GM19372 (cell line): Measurements from ENCODE around the gene CCDC28A.
A peak's percentile ranks its signal among the peaks of the same experiment; 100 is the strongest.
"Not testable (repeated sequence)": the region's sequence is repeated elsewhere in the genome, so short reads cannot be mapped to it uniquely, and the experiment has no call there.

Experiments
- ATAC-seq: cut with Tn5 transposase; IDR thresholded peaks from one replicate; pipeline ENCODE4 v1.9.1; 2021; ENCODE audit warnings: mild to moderate bottlenecking, low read depth, moderate library complexity; ENCODE audit not compliant: unreplicated experiment

The CCDC28A gene

GRCh38 chr6:138773177-138774091 lies at the start of gene CCDC28A:
Gene CCDC28A (plus strand): TSS chr6:138773769. CDS start chr6:138776121, 2,352 bp downstream.
- ATAC-seq: peak; percentile 90

GRCh38 chr6:138724015-138724414 lies 49.6 kb upstream of the CCDC28A start:
- no peak for ATAC-seq

DNA sequence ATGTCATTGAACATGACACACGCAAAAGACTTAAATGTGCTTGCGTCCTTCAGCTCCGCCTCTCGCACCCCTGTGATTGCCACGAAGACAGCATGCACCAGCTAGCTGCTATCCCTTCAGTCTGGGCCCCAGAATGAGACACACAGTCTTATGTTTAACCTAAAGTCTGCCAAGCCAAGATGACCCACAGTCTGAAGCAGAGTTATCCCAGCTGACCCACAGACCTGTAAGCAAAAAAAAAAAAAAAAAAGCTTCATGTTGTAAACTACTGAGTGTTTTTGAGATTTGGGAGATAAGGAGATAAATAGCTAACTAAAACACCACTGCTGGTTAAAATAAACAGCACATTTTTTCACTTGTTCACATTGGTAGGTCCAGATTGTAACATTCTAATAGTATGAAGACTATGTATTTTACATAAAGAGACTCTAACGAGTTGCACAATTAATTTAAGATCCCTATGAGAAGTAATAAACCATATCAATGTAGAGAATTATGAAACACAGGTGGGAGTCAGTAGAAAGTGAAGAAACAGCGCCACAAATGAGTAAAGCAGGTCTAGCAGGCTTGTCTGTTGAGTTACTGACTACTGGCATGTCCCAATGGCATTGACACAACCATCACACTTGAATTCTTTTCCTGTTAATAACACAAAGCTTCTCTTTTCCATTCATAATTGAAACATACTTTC lies 47.4 kb upstream of the CCDC28A start:
- no peak for ATAC-seq

DNA sequence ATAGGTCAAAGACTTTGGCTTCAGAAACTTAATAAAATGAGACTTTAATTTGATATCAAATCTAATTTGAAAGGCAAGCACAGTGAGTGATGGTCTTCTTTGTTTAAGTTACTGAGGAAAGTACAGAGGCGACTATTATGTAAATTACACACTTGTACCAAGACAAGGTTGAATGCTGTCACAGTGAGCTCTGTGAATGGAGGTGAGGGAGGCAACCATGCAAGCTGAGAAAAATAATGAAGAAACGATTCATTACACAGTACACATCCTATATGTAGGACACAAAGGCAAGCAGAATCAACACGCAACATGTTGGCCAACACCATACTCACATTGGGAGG lies 46.8 kb upstream of the CCDC28A start:
- ATAC-seq: no peak

DNA sequence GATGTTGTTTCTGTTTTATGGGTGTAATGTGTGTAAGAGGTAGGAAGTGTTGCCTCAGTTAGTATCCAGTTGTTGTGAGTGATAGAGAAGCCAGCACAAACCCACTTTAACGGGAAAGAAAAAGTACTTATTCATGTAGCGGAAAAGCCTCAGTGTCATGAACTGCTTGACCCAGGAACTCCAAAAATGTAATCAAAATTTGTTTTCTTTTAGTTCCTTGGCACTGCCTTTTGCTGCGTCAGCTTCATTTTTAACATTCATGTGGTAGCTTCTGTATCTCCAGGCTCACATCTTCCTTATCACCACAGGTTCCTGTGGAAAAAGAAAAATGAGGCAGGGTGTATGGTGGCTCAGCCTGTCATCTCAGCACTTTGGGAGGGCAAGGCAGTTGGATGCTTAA lies 46.4 kb upstream of the CCDC28A start:
- ATAC-seq: no peak

DNA sequence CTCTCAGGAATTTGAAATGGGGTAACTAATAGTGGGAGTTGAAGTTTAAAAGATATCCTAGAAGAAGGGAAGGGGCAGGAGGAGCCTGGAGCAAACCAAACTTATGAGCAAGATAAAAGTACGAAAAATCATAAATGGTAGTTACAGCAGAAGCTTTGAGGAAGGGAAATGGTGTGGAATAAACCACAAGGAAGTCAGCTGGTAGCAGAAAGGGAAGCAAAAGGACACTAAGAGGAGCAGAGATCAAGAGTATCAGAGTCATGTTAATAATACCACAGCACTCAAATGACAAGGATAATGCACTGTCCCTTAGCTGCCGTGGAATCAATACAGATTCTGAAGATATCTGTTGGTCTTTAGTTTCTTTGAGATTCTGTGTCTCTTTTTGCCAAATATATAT lies 44.9 kb upstream of the CCDC28A start:
- no peak for ATAC-seq

GRCh38 chr6:138730037-138730436 lies 43.5 kb upstream of the CCDC28A start:
- not testable (repeated sequence) for ATAC-seq

DNA sequence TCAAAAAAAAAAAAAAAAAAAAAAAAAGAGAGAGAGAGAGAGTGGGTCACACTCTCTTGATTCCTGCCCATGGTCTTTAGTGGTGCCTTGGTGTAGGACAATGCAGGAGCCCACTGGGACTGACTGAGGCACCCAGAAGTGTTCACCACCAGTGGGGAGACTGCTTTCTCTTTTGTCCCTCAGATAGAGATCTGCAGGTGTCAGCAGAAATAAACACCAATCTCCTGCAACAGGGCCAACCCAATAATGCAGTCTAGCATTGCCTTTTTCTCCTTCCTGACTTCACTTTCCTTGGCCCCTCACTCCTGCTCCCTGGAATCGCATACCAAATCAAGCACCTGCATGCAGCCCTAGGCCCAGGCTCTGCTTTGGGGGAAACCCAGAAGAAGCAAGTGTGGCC lies 39.0 kb upstream of the CCDC28A start:
- no peak for ATAC-seq

DNA sequence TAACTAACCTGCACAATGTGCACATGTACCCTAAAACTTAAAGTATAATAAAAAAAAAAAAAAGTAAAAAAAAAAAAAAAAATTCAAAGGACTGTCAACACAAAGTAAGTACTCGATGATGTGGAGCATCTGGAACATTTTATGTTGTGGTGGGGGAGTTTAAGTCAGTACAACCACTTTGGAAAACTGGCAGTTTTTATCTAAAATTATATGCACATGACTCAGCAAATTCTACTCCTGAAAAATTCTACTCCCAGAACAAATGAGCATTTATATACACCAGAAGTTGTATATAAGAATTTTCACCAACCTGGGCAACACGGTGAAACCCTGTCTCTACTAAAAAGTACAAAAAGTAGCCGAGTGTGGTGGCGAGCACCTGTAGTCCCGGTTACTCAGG lies 36.9 kb upstream of the CCDC28A start:
- no peak for ATAC-seq

GRCh38 chr6:138752017-138752416 lies 21.6 kb upstream of the CCDC28A start:
- ATAC-seq: no peak

GRCh38 chr6:138757136-138757535 lies 16.4 kb upstream of the CCDC28A start:
- ATAC-seq: no peak

DNA sequence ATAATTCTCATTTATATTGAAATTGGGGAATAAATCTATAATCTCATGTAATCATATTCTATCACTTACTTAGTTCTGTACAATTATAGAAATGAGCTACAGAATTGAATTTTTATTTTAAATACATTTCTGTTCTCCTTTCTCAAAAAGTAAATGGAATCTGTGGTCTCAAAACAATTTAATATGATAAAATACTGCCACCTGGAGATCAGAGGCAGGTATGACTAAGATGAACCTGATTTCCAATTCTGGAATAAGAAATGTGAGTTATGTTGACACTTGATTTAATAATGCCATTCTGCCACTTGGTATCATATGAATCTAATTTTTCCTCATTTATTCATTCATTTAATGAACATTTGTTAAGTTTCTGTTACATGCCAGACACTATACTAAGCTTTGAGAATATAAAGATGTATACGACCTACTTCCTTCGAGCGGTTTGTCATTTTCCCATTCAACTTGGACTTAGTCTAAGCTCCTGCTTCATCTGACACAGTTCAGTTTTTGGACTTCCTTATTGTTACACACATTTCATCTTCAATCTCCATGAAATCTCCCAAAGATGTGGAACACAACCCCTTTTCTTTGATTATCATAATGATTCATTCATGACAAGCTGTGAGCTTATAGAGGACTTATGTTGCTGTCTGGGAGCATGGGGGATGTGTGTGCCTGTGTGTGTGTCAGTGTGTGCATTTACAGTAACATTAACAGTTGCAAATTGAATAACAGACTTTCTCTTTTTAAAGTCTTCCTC lies 7.5 kb upstream of the CCDC28A start:
- no peak for ATAC-seq

- ATAC-seq: no peak
Observed at GRCh38 chr6:138769102-138769676, 4.4 kb upstream of the CCDC28A start.

DNA sequence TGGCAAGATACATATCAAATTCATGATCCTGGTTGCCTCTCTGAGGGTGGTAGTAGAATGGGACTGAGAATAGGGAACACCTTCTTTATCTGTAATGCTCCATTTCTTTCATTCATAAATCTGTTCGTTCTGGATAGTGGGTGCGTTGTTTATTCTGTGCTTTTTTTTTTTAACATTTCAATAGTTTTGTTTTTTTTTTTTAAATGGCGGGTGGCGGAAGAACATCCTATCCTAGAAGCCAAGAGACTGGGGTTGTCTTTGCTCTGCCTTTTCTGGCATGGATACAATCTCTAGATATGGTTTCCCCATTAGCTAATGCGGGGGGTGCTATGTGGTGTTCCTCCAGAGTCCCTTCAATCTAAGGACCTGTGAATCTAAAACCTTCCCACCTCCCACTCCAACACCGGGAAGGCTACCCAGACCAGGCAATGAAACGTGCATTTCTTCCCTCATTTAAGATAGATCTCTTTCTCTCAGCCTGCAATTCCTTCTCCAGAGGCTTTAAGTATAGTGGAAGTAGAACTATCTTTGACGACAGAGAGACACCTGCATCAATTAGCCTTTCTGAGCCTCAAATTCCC lies 883 bp upstream of the CCDC28A start:
- no peak for ATAC-seq

GRCh38 chr6:138774370-138774769 lies 801 bp downstream of the CCDC28A start:
- ATAC-seq: no peak

- no peak for ATAC-seq
Observed at GRCh38 chr6:138776659-138777058, 3.1 kb downstream of the CCDC28A start.

DNA sequence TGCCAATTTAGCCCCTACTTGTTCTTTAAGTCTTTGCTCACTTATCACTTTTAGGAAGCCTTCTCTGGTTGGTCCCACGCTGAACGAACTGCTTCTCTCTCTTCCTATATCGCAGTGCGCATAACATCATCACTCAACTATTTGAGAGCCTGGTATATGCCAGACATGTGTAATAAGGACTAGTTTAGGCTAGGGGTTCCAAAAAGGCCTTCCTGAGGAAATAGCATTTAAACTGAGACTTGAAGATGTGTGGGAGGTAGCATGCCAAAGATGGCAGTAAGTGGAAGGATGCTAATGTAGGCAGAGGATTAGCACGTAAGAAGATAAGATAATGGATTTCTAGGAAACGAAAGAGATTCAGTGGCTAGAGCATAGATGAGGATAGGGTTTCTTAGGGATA lies 4.8 kb downstream of the CCDC28A start:
- no peak for ATAC-seq

- no peak for ATAC-seq
Observed at GRCh38 chr6:138782243-138782642, 8.7 kb downstream of the CCDC28A start.

- no peak for ATAC-seq
Observed at GRCh38 chr6:138785079-138785478, 11.5 kb downstream of the CCDC28A start.

GRCh38 chr6:138785980-138786379 lies 12.4 kb downstream of the CCDC28A start:
- ATAC-seq: no peak
